GM18861 (cell line): ENCODE data around the gene BANP.

Experiments used
- ATAC-seq: cut with Tn5 transposase; IDR thresholded peaks from one replicate; pipeline ENCODE4 v1.9.1; 2021; ENCODE audit not compliant: unreplicated experiment

Gene BANP

GRCh38 chr16:87948735-87949070, 2.5 kb upstream of the BANP start:
- ATAC-seq: no peak

DNA sequence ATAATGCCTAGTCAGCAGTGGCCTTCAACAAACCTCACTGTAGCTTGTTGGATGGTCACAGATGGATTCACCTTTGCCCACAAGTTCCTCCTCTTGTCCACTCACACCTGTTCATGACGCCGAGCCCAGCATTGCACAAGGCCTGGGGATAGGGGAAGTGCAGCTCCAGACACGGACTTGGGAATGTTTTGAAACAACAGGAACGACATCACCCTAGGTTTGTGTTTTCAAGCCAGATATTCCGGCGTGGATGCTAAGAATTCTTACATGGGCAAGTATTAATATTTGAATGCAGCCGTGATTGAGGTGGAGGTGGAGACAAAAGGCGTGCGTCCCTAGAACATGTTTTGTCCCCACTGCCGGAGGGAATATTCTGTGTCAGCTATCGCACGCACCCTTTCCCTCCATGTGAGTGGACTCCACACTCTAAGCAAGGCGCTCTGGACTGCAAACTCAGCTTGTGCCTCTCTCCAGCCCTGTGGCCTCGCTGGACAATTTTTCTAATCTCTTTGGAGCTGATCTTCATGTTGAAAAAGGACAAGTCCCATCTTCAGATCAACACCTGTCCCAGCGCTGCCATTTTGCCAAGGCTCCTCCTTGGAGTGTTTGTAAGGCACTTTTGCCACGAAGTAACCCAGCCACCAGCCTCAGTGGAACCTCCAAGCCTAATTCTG, 2.0 kb upstream of the BANP start:
- ATAC-seq: no peak

DNA sequence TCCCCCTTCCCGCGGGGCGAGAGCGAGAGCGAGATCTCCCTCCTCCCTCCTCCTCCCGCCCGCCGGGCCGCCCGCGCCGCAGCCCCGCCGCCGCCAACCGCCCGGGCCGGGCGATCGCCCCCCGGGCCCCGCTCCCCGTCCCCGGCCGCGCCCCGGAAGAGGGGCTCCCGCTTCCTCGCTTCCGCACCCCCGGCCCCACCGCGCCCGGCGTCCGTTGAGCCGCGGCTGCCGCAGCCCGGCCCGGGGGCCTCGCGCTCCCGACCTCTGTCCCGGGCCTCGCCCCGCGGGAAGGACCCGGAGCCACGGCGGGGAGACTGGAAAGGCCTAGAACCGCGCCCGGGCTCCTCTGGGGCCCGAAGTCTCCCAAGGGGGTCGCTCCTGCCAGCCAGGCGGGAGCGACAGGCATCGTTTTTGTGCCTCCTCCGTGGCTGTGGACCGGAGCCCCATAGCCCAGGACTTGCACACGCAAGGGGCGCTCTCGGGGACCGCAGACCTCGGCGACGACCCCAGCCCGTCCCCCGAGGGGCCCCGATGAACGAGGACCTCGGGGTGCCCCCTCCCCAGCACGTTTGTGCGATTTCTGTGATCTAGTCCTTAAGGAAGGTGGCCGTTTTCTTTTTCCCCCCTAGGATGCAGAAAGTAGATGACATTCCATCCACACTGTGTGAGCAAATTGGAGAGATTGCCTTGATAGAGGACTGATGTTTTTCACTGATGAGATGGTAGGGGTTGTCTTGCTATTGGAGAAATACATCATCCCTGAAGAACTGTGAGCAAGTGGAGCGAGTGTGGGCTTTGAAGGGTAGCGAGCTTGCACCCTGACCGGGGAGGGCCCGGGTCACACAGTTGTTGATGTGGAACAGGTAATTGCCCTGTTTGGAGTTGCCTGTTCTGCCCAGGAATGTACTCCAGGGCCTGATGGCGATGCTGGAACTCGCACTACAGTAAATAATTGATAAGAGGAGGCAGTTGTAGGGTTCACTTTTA, 611 bp downstream of the BANP start:
- peak; percentile 3 for ATAC-seq

GRCh38 chr16:87952751-87953150, 1.5 kb downstream of the BANP start:
- ATAC-seq: no peak

GRCh38 chr16:87953308-87954215, 2.3 kb downstream of the BANP start:
- ATAC-seq: no peak

- ATAC-seq: no peak
These were observed 3.1 kb downstream of the BANP start for GRCh38 chr16:87954361-87954760.

GRCh38 chr16:87954826-87955225, 3.6 kb downstream of the BANP start:
- no peak for ATAC-seq

- ATAC-seq: no peak
These were observed 4.3 kb downstream of the BANP start for GRCh38 chr16:87955302-87956097.

- no peak for ATAC-seq
These were observed 4.8 kb downstream of the BANP start for GRCh38 chr16:87956098-87956364.

DNA sequence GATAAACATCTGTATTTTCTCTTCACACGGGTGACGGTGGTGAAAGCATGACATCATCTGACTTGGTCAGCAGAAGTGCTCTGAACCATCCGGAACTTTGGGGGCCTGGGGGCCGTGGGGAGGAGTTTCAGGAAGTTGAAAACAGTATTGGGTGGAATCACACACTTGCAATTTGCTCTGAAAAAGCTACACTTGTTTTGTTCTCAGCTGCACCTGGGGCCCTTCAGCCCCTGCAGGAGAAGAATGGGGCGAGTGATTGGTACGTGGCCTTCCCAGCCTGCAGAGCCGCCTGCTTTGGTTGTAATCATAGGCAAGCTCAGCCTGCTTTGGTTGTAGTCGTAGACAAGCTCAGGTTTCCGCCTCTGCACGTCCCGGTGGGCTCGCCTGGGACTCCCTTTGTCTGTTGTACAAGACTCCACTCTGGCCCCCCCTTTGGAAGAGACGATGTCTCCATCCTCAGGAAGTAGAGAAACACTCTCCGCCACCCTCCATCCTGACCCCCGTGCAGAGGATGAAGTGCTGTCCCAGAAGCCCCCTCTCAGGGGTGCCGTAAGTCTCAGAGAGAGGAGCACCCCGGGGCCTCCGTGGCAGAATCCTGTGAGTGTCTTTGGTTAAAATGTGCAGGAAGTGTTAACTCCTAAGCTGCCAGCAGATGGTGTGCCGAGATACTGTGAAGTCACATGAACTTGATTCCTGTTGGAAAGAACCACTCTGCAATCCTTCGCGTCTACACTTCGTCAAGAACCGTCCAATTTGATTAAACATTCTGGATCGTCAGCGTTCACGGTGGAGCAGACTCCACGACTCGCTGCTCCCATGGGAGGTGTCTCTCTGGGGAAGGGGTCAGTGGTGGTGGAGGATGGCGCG, 5.4 kb downstream of the BANP start:
- ATAC-seq: no peak

- no peak for ATAC-seq
These were observed 6.3 kb downstream of the BANP start for GRCh38 chr16:87957296-87958094.

GRCh38 chr16:87958632-87959031, 7.4 kb downstream of the BANP start:
- ATAC-seq: no peak

GRCh38 chr16:87959391-87959990, 8.3 kb downstream of the BANP start:
- ATAC-seq: no peak

- ATAC-seq: no peak
These were observed 9.1 kb downstream of the BANP start for GRCh38 chr16:87960296-87960695.

DNA sequence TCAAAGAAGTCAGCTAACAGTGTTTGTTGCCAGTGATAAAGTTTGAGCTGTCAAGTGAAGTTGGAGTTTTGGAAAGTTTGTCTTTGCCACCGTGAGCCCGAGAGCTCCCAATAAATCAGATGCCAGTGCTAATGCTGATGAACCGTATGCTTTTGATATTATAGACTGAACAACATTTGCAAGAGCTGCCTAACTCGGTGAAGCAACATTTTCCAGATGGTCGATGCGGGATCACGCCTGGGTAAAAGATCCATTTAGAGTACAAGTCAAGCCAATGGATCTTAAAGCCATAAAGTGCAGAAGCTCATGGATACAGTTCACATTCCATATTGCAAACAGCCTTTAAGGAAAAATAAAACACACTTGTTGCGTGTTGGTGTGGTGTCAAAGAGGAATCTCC, 9.6 kb downstream of the BANP start:
- no peak for ATAC-seq

DNA sequence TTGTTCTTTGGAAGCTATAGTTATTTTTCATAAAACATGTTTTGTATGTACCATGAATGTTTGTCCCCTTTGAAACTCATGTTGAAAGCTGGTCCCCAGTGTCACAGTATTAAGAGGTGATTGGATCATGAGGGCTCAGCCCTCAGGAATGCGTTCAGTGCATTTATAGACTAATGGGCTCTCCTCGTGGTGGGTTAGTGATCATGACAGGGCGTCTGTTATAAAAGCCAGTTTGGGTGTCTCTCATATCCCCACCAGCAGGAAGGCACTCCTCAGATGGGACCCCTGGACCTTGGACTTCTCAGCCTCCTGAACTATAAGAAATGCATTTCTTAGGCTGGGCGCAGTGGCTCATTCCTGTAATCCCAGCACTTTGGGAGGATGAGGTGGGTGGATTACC, 10.4 kb downstream of the BANP start:
- no peak for ATAC-seq

- ATAC-seq: no peak
These were observed 12.2 kb downstream of the BANP start for GRCh38 chr16:87963400-87963799.

DNA sequence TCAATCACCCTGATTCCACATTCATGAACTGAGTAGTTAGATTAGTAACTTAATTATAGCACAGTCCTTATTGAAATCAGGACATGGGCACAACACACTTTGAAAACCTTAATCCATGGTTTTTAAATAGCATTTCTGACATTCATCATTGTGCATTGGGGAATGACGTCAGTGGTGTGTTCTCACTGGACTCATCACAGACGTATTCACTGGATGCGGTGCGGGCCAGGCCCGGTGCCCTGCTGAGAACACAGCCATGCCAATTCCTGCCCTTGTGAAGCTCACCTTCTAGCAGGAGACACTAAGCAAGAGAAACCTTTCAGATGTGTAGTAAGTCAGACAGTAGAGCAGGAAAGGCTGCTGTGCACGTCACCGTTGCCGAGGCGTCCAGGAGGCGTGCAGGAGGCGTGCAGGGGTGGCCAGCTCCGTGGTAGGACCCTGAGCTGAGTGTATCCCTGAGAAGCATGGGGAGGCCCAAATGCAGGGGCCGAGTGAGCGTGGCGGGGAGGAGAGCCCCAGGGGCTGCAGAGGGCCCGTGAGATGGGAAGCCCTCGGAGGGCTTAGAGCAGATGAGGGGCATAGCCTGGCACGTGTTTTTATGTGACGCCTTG, 12.9 kb downstream of the BANP start:
- ATAC-seq: no peak
